KMS-11 (cell line): ENCODE results near the gene PCED1B.
A peak's percentile ranks its signal among the peaks of the same experiment; 100 is the strongest.

Experiments used
- H2AFZ ChIP-seq: fragments of 200-600 bp; sonication (generic); 2 replicates; pipeline ENCODE4 v1.6.1; 2016; ENCODE audit warnings: antibody characterized with exemption, mixed run types, low read depth
- H3K27ac ChIP-seq: fragments of 200-600 bp; sonication (generic); 2 replicates; pipeline ENCODE4 v1.6.1; 2016; ENCODE audit warnings: mild to moderate bottlenecking, mixed run types
- H3K27me3 ChIP-seq: fragments of 200-600 bp; sonication (generic); 2 replicates; pipeline ENCODE4 v1.6.1; 2017; ENCODE audit warnings: mild to moderate bottlenecking, low read depth, mixed run types, moderate library complexity; ENCODE audit not compliant: insufficient read depth
- H3K36me3 ChIP-seq: fragments of 200-600 bp; sonication (generic); 2 replicates; pipeline ENCODE4 v1.6.1; 2017; ENCODE audit warnings: mild to moderate bottlenecking, mixed run types; ENCODE audit not compliant: insufficient read depth
- H3K4me1 ChIP-seq: fragments of 200-600 bp; sonication (generic); 2 replicates; pipeline ENCODE4 v1.6.1; 2016; ENCODE audit warnings: mild to moderate bottlenecking, low read depth, mixed run types; ENCODE audit not compliant: poor library complexity, severe bottlenecking
- H3K4me2 ChIP-seq: fragments of 200-600 bp; sonication (generic); 2 replicates; pipeline ENCODE4 v1.7.0; 2016; ENCODE audit warnings: mild to moderate bottlenecking, mixed run types
- H3K4me3 ChIP-seq: fragments of 200-600 bp; sonication (generic); IDR thresholded peaks from 2 replicates; pipeline ENCODE4 v1.6.1; 2017; ENCODE audit warnings: low read depth, low read length, mixed read lengths; ENCODE audit not compliant: insufficient read depth
- H3K79me2 ChIP-seq: fragments of 200-600 bp; sonication (generic); 2 replicates; pipeline ENCODE4 v1.6.1; 2016; ENCODE audit warnings: low read depth, mixed run types; ENCODE audit not compliant: insufficient read depth
- H3K9ac ChIP-seq: fragments of 200-600 bp; sonication (generic); 2 replicates; pipeline ENCODE4 v1.6.1; 2016; ENCODE audit warnings: mild to moderate bottlenecking, mixed run types
- H4K20me1 ChIP-seq: fragments of 200-600 bp; sonication (generic); 2 replicates; pipeline ENCODE4 v1.6.1; 2016; ENCODE audit warnings: mild to moderate bottlenecking, mixed run types; ENCODE audit not compliant: insufficient read depth
- CTCF ChIP-seq: fragments of 200-600 bp; sonication (generic); conservative IDR thresholded peaks from 2 replicates; pipeline ENCODE4 v1.6.1; 2017; ENCODE audit warnings: low read depth, mild to moderate bottlenecking, antibody characterized with exemption, low read length, moderate library complexity, mixed read lengths

The PCED1B gene

GRCh38 chr12:47207829-47208248 is 128.4 kb downstream of the PCED1B start:
- no peak overlapping the region for H2AFZ ChIP-seq
- H3K36me3 ChIP-seq: no peaks in the 10 kb centered on the region
- no peak overlapping the region for H3K9ac ChIP-seq
- no peak for TF ChIP-seq CTCF
- H3K4me2 ChIP-seq: peak overlapping the region; percentile 17
- no peaks in the 10 kb centered on the region for H3K79me2 ChIP-seq
- H3K4me3 ChIP-seq: no peak overlapping the region
- H3K27me3 ChIP-seq: no peaks in the 10 kb centered on the region
- H4K20me1 ChIP-seq: no peaks in the 10 kb centered on the region
- H3K4me1 ChIP-seq: peaks cover 21% of the 10 kb centered on the region
- peak overlapping the region; percentile 3; the same call in 1 of the 2 replicates for H3K27ac ChIP-seq

- Histone ChIP-seq H3K36me3 (no peaks in the 10 kb centered on the region), H3K79me2 (no peaks in the 10 kb centered on the region), H3K27ac (no peak overlapping the region), H2AFZ (no peak overlapping the region), H3K4me3 (no peak overlapping the region), H3K27me3 (no peaks in the 10 kb centered on the region), H3K4me1 (peaks cover 22% of the 10 kb centered on the region), H3K4me2 (no peak overlapping the region), H3K9ac (no peak overlapping the region), H4K20me1 (no peaks in the 10 kb centered on the region)
- no peak for TF ChIP-seq CTCF
Measured at GRCh38 chr12:47209014-47209413, 129.6 kb downstream of the PCED1B start.

DNA sequence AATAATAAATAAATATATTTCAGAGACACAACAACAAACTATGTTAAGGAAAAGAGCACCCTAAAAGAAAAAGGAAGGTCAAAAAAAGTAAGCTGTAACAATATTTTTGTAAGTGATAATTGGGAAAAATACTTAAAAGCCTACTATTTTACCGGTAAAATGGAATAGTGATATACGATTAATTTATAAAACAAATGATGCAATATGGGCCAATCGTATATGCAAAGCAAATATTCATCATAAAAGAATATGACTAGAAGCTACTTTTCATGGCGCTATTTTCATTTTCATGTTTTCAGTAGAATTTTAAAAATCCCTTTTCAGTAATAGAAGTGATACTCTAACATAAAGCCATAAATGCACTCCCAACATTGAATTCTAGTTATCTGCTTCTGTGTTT is 131.4 kb downstream of the PCED1B start:
- Histone ChIP-seq H3K79me2 (no peaks in the 10 kb centered on the region), H3K9ac (no peak overlapping the region), H3K4me1 (peaks cover 32% of the 10 kb centered on the region), H2AFZ (no peak overlapping the region), H4K20me1 (no peaks in the 10 kb centered on the region), H3K4me2 (no peak overlapping the region), H3K4me3 (no peak overlapping the region), H3K27ac (no peak overlapping the region), H3K27me3 (no peaks in the 10 kb centered on the region), H3K36me3 (no peaks in the 10 kb centered on the region)
- TF ChIP-seq CTCF: no peak

DNA sequence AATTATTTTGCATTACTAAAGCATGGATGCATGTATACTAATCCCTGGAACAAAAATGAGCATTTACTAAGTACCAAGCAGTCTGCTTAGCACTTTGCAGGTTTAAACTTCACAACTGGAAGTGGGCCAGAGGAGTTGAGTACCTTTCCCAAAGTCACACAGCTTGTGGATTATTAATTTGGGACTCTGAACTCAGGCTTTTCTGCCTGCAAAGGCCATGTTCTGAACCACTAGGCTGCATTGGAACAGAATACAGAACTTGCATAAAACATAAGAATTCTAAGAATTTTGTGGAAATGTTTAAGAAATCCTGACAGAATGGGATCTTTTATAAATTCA is 133.2 kb downstream of the PCED1B start:
- Histone ChIP-seq H2AFZ (no peak overlapping the region), H3K9ac (no peak overlapping the region), H3K4me2 (no peak overlapping the region), H3K4me3 (no peak overlapping the region), H3K4me1 (peaks cover 38% of the 10 kb centered on the region), H3K27ac (no peak overlapping the region), H3K36me3 (no peaks in the 10 kb centered on the region), H4K20me1 (no peaks in the 10 kb centered on the region), H3K79me2 (no peaks in the 10 kb centered on the region), H3K27me3 (no peaks in the 10 kb centered on the region)
- no peak for TF ChIP-seq CTCF

- H3K4me2 ChIP-seq: no peak overlapping the region
- H3K36me3 ChIP-seq: no peaks in the 10 kb centered on the region
- H3K4me3 ChIP-seq: no peak overlapping the region
- no peaks in the 10 kb centered on the region for H4K20me1 ChIP-seq
- H3K79me2 ChIP-seq: no peaks in the 10 kb centered on the region
- H3K27me3 ChIP-seq: no peaks in the 10 kb centered on the region
- peaks cover 38% of the 10 kb centered on the region for H3K4me1 ChIP-seq
- no peak overlapping the region for H3K27ac ChIP-seq
- no peak overlapping the region for H2AFZ ChIP-seq
- no peak for TF ChIP-seq CTCF
- no peak overlapping the region for H3K9ac ChIP-seq
Measured at GRCh38 chr12:47213396-47213795, 134.0 kb downstream of the PCED1B start.
